HG03196 (cell line): ENCODE results near the gene PRXL2A.
"Not testable (repeated sequence)": the region's sequence is repeated elsewhere in the genome, so short reads cannot be mapped to it uniquely, and the experiment has no call there.

Experiments used
- ATAC-seq: cut with Tn5 transposase; IDR thresholded peaks from one replicate; pipeline ENCODE4 v1.9.1; 2021; ENCODE audit not compliant: unreplicated experiment

PRXL2A gene

GRCh38 chr10:80411267-80411668 lies 2.9 kb downstream of the PRXL2A start:
- ATAC-seq = no peak

GRCh38 chr10:80411681-80412220 lies 3.4 kb downstream of the PRXL2A start:
- ATAC-seq = no peak

- ATAC-seq = no peak
Observed at GRCh38 chr10:80412486-80412885, 4.1 kb downstream of the PRXL2A start.

- no peak for ATAC-seq
Observed at GRCh38 chr10:80413271-80413996, 5.1 kb downstream of the PRXL2A start.

GRCh38 chr10:80414142-80414895 lies 6.0 kb downstream of the PRXL2A start:
- ATAC-seq = no peak

GRCh38 chr10:80415734-80416478 lies 7.6 kb downstream of the PRXL2A start:
- ATAC-seq = no peak

- ATAC-seq = no peak
Observed at GRCh38 chr10:80416479-80417098, 8.2 kb downstream of the PRXL2A start.

GRCh38 chr10:80417256-80417655 lies 8.9 kb downstream of the PRXL2A start:
- not testable (repeated sequence) for ATAC-seq

GRCh38 chr10:80421050-80421706 lies 12.8 kb downstream of the PRXL2A start:
- peak; percentile 13 for ATAC-seq

- ATAC-seq = peak; percentile 83
Observed at GRCh38 chr10:80421707-80422536, 13.6 kb downstream of the PRXL2A start.

- ATAC-seq = no peak
Observed at GRCh38 chr10:80425901-80426300, 17.6 kb downstream of the PRXL2A start.

- ATAC-seq = no peak
Observed at GRCh38 chr10:80427541-80427940, 19.2 kb downstream of the PRXL2A start.

GRCh38 chr10:80429521-80429973 lies 21.2 kb downstream of the PRXL2A start:
- no peak for ATAC-seq

- no peak for ATAC-seq
Observed at GRCh38 chr10:80433134-80433533, 24.8 kb downstream of the PRXL2A start.

- no peak for ATAC-seq
Observed at GRCh38 chr10:80436446-80437098, 28.2 kb downstream of the PRXL2A start.

- ATAC-seq = no peak
Observed at GRCh38 chr10:80437227-80437626, 28.9 kb downstream of the PRXL2A start.

GRCh38 chr10:80441831-80442230 lies 33.5 kb downstream of the PRXL2A start:
- ATAC-seq = no peak

- no peak for ATAC-seq
Observed at GRCh38 chr10:80442879-80443278, 34.5 kb downstream of the PRXL2A start.

GRCh38 chr10:80443531-80443974 lies 35.2 kb downstream of the PRXL2A start:
- peak; percentile 56 for ATAC-seq
